ENCODE measurements around the gene SELENOW. TPM values are rescaled to one million over a fixed set of nuclear protein-coding genes. Genes with fewer than 3 reads are reported as not detected.
A peak's percentile ranks its signal among the peaks of the same experiment; 100 is the strongest.
"Not testable (repeated sequence)": the region's sequence is repeated elsewhere in the genome, so short reads cannot be mapped to it uniquely, and the experiment has no call there.

SELENOW gene
- polyA plus RNA-seq, 1 donor from 2014 or later = 210 TPM

GRCh38 chr19:47813304-47813994 lies 34.9 kb downstream of the SELENOW start:
- no peaks in the 10 kb centered on the region for H3K36me3 Mint-ChIP-seq
- H3K4me3 Mint-ChIP-seq = no peak overlapping the region
- H3K4me1 Mint-ChIP-seq = no peaks in the 10 kb centered on the region
- peaks cover 3% of the 10 kb centered on the region for H3K27me3 Mint-ChIP-seq
- no peak overlapping the region for H3K27ac Mint-ChIP-seq
- no peaks in the 10 kb centered on the region for H3K9me3 Mint-ChIP-seq

- Mint-ChIP-seq H3K27ac (no peak overlapping the region), H3K9me3 (no peaks in the 10 kb centered on the region), H3K27me3 (peaks cover 4% of the 10 kb centered on the region), H3K4me3 (no peak overlapping the region), H3K4me1 (no peaks in the 10 kb centered on the region), H3K36me3 (no peaks in the 10 kb centered on the region)
Measured at GRCh38 chr19:47813995-47814328, 35.5 kb downstream of the SELENOW start.

- not testable (repeated sequence) for H3K9me3 Mint-ChIP-seq
- peaks cover 14% of the 10 kb centered on the region for H3K27me3 Mint-ChIP-seq
Measured at GRCh38 chr19:47816270-47816669, 37.8 kb downstream of the SELENOW start.

GRCh38 chr19:47818221-47818620 lies 39.7 kb downstream of the SELENOW start:
- H3K27ac Mint-ChIP-seq, H3K36me3 Mint-ChIP-seq, H3K4me3 Mint-ChIP-seq, H3K9me3 Mint-ChIP-seq, H3K4me1 Mint-ChIP-seq: not testable (repeated sequence)
- peaks cover 15% of the 10 kb centered on the region for H3K27me3 Mint-ChIP-seq

More at GRCh38 chr19:47816270-47816669, 37.8 kb downstream of the SELENOW start:
- H3K4me1 Mint-ChIP-seq, H3K27ac Mint-ChIP-seq, H3K36me3 Mint-ChIP-seq, H3K4me3 Mint-ChIP-seq: not testable (repeated sequence)

GRCh38 chr19:47819858-47820257 lies 41.4 kb downstream of the SELENOW start:
- Mint-ChIP-seq H3K36me3 (no peaks in the 10 kb centered on the region), H3K4me1 (peaks cover 3 to 5% (median 5%) of the 10 kb centered on the region in 3 donors), H3K9me3 (no peaks in the 10 kb centered on the region), H3K27me3 (peaks cover 15% of the 10 kb centered on the region), H3K4me3 (peak overlapping the region in 2 of 4 donors; percentile 0 to 5), H3K27ac (no peak overlapping the region)

- H3K27ac Mint-ChIP-seq = no peak overlapping the region
- H3K4me3 Mint-ChIP-seq = no peak overlapping the region
- peaks cover 3 to 5% (median 5%) of the 10 kb centered on the region in 3 donors for H3K4me1 Mint-ChIP-seq
- no peaks in the 10 kb centered on the region for H3K9me3 Mint-ChIP-seq
- peaks cover 15% of the 10 kb centered on the region for H3K27me3 Mint-ChIP-seq
- no peaks in the 10 kb centered on the region for H3K36me3 Mint-ChIP-seq
Measured at GRCh38 chr19:47820410-47820809, 41.9 kb downstream of the SELENOW start.

- H3K9me3 Mint-ChIP-seq = no peaks in the 10 kb centered on the region
- peaks cover 15% of the 10 kb centered on the region for H3K27me3 Mint-ChIP-seq
- no peak within 1 kb of the TSS for H3K27ac Mint-ChIP-seq
- peaks cover 3 to 5% (median 5%) of the 10 kb centered on the region in 3 donors for H3K4me1 Mint-ChIP-seq
- no peaks in the 10 kb centered on the region for H3K36me3 Mint-ChIP-seq
- peak within 1 kb of the TSS in 1 of 4 donors; percentile 54 for H3K4me3 Mint-ChIP-seq
Measured at GRCh38 chr19:47821460-47822020, 43.0 kb downstream of the SELENOW start, which contains the start of gene CRX. Gene CRX (plus strand): TSS chr19:47821937. CDS start chr19:47834444, 12,507 bp downstream.

GRCh38 chr19:47824396-47824795 lies 45.9 kb downstream of the SELENOW start:
- Mint-ChIP-seq H3K27ac (no peak overlapping the region), H3K4me1 (peaks cover 3 to 7% (median 4%) of the 10 kb centered on the region in 3 donors), H3K36me3 (no peaks in the 10 kb centered on the region), H3K4me3 (no peak overlapping the region), H3K27me3 (peaks cover 11% of the 10 kb centered on the region), H3K9me3 (peaks cover 4 to 7% (median 5%) of the 10 kb centered on the region in 3 donors)

- no peak overlapping the region for H3K4me3 Mint-ChIP-seq
- H3K27ac Mint-ChIP-seq = no peak overlapping the region
- H3K27me3 Mint-ChIP-seq = peaks cover 4% of the 10 kb centered on the region
- peaks cover 0 to 2% (median 0%) of the 10 kb centered on the region in 3 donors for H3K4me1 Mint-ChIP-seq
- peaks cover 4 to 7% (median 5%) of the 10 kb centered on the region in 3 donors for H3K9me3 Mint-ChIP-seq
- H3K36me3 Mint-ChIP-seq = no peaks in the 10 kb centered on the region
Measured at GRCh38 chr19:47826800-47827199, 48.3 kb downstream of the SELENOW start.

GRCh38 chr19:47832723-47833122 lies 54.2 kb downstream of the SELENOW start:
- no peak overlapping the region for H3K4me3 Mint-ChIP-seq
- H3K27me3 Mint-ChIP-seq = no peaks in the 10 kb centered on the region
- no peaks in the 10 kb centered on the region for H3K36me3 Mint-ChIP-seq
- peaks cover 0 to 2% (median 0%) of the 10 kb centered on the region in 3 donors for H3K4me1 Mint-ChIP-seq
- no peaks in the 10 kb centered on the region for H3K9me3 Mint-ChIP-seq
- H3K27ac Mint-ChIP-seq = no peak overlapping the region

Other genes starting within 250 kb of the SELENOW start
- gene ZNF541, start 205.6 kb upstream of the SELENOW start, polyA plus RNA-seq = not detected
- 0.71 TPM for gene BICRA, start 169.6 kb upstream of the SELENOW start, polyA plus RNA-seq
- gene EHD2, start 65.3 kb upstream of the SELENOW start, polyA plus RNA-seq = not detected
- 304 TPM for gene NOP53, start 33.2 kb upstream of the SELENOW start, polyA plus RNA-seq
- not detected for gene TPRX1, start 25.8 kb downstream of the SELENOW start, polyA plus RNA-seq
- not detected for gene CRX, start 43.2 kb downstream of the SELENOW start, polyA plus RNA-seq
- gene TPRX2, start 80.5 kb downstream of the SELENOW start, polyA plus RNA-seq = not detected
- gene SULT2A1, start 107.6 kb downstream of the SELENOW start, polyA plus RNA-seq = not detected
- not detected for gene BSPH1, start 213.5 kb downstream of the SELENOW start, polyA plus RNA-seq
- not detected for gene ELSPBP1, start 215.9 kb downstream of the SELENOW start, polyA plus RNA-seq